GM21360 (cell line): ENCODE measurements around the gene TNIP3.
A peak's percentile ranks its signal among the peaks of the same experiment; 100 is the strongest.
"Not testable (repeated sequence)": the region's sequence is repeated elsewhere in the genome, so short reads cannot be mapped to it uniquely, and the experiment has no call there.

Source experiments
- ATAC-seq: cut with Tn5 transposase; IDR thresholded peaks from one replicate; pipeline ENCODE4 v1.9.1; 2021; ENCODE audit warnings: mild to moderate bottlenecking, moderate library complexity; ENCODE audit not compliant: unreplicated experiment

TNIP3 gene

GRCh38 chr4:121164291-121164690, at the start of gene TNIP3:
TNIP3 (minus strand) TSS chr4:121164321; CDS start chr4:121164125, 196 bp downstream.
- no peak for ATAC-seq

GRCh38 chr4:121212806-121213205, 48.7 kb upstream of the TNIP3 start:
- no peak for ATAC-seq

- no peak for ATAC-seq
These were observed 45.0 kb upstream of the TNIP3 start for GRCh38 chr4:121209171-121209570.

- ATAC-seq: no peak
These were observed 44.3 kb upstream of the TNIP3 start for GRCh38 chr4:121208244-121209007.

- ATAC-seq: not testable (repeated sequence)
These were observed 41.7 kb upstream of the TNIP3 start for GRCh38 chr4:121205777-121206176.

- ATAC-seq: peak; percentile 70
These were observed 36.8 kb upstream of the TNIP3 start for GRCh38 chr4:121200795-121201472.

GRCh38 chr4:121199742-121200561, 35.8 kb upstream of the TNIP3 start:
- ATAC-seq: peak; percentile 82

GRCh38 chr4:121198251-121198650, 34.1 kb upstream of the TNIP3 start:
- ATAC-seq: no peak

GRCh38 chr4:121195649-121196048, 31.5 kb upstream of the TNIP3 start:
- no peak for ATAC-seq

GRCh38 chr4:121192480-121192879, 28.4 kb upstream of the TNIP3 start:
- peak; percentile 38 for ATAC-seq

GRCh38 chr4:121192013-121192412, 27.9 kb upstream of the TNIP3 start:
- ATAC-seq: no peak

GRCh38 chr4:121191361-121191760, 27.2 kb upstream of the TNIP3 start:
- ATAC-seq: no peak

GRCh38 chr4:121190389-121190788, 26.3 kb upstream of the TNIP3 start:
- ATAC-seq: no peak

GRCh38 chr4:121189326-121190215, 25.4 kb upstream of the TNIP3 start:
- ATAC-seq: peak; percentile 89

GRCh38 chr4:121187206-121187605, 23.1 kb upstream of the TNIP3 start:
- no peak for ATAC-seq

- peak; percentile 62 for ATAC-seq
These were observed 21.8 kb upstream of the TNIP3 start for GRCh38 chr4:121185960-121186359.

GRCh38 chr4:121183989-121184388, 19.9 kb upstream of the TNIP3 start:
- no peak for ATAC-seq

- ATAC-seq: no peak
These were observed 19.2 kb upstream of the TNIP3 start for GRCh38 chr4:121183361-121183760.

- no peak for ATAC-seq
These were observed 18.2 kb upstream of the TNIP3 start for GRCh38 chr4:121182296-121182695.

GRCh38 chr4:121181493-121181892, 17.4 kb upstream of the TNIP3 start:
- no peak for ATAC-seq
